COR-L47 (cell line): ENCODE measurements around the gene JCHAIN.
"Not testable (repeated sequence)": the region's sequence is repeated elsewhere in the genome, so short reads cannot be mapped to it uniquely, and the experiment has no call there.

Source experiments
- DNase-seq: peaks from one replicate; lab custom pipeline; 2025; lab: John Stamatoyannopoulos, UW

The JCHAIN gene

GRCh38 chr4:70666369-70666768, at the start of gene JCHAIN:
TSS of gene JCHAIN (minus strand) at chr4:70666508. CDS start at chr4:70666490, 18 bp downstream.
- DNase-seq = no peak

- DNase-seq = no peak
Measured at GRCh38 chr4:70715097-70715496, 48.8 kb upstream of the JCHAIN start.

- no peak for DNase-seq
Measured at GRCh38 chr4:70714079-70714887, 48.0 kb upstream of the JCHAIN start.

- no peak for DNase-seq
Measured at GRCh38 chr4:70713453-70714078, 47.3 kb upstream of the JCHAIN start.

GRCh38 chr4:70712604-70713452, 46.5 kb upstream of the JCHAIN start:
- no peak for DNase-seq

GRCh38 chr4:70712150-70712549, 45.8 kb upstream of the JCHAIN start:
- DNase-seq = no peak

- no peak for DNase-seq
Measured at GRCh38 chr4:70711599-70711998, 45.3 kb upstream of the JCHAIN start.

- peak; percentile 2 for DNase-seq
Measured at GRCh38 chr4:70709611-70710205, 43.4 kb upstream of the JCHAIN start.

GRCh38 chr4:70706516-70706915, 40.2 kb upstream of the JCHAIN start:
- DNase-seq = no peak

GRCh38 chr4:70706044-70706461, 39.7 kb upstream of the JCHAIN start:
- no peak for DNase-seq

- peak; percentile 33 for DNase-seq
Measured at GRCh38 chr4:70705183-70706043, 39.1 kb upstream of the JCHAIN start.

- DNase-seq = peak; percentile 22
Measured at GRCh38 chr4:70704931-70705182, 38.5 kb upstream of the JCHAIN start.

- DNase-seq = peak; percentile 68
Measured at GRCh38 chr4:70704215-70704930, 38.1 kb upstream of the JCHAIN start.

- peak; percentile 68 for DNase-seq
Measured at GRCh38 chr4:70703619-70704214, 37.4 kb upstream of the JCHAIN start.

- not testable (repeated sequence) for DNase-seq
Measured at GRCh38 chr4:70702592-70702991, 36.3 kb upstream of the JCHAIN start.

- DNase-seq = no peak
Measured at GRCh38 chr4:70701271-70701670, 35.0 kb upstream of the JCHAIN start.

- DNase-seq = no peak
Measured at GRCh38 chr4:70700712-70701111, 34.4 kb upstream of the JCHAIN start.

GRCh38 chr4:70698435-70698834, 32.1 kb upstream of the JCHAIN start:
- not testable (repeated sequence) for DNase-seq

- not testable (repeated sequence) for DNase-seq
Measured at GRCh38 chr4:70694633-70695032, 28.3 kb upstream of the JCHAIN start.

GRCh38 chr4:70691661-70692060, 25.4 kb upstream of the JCHAIN start:
- DNase-seq = no peak
